Measurements from ENCODE around the gene ANKH.

Gene ANKH

GRCh38 chr5:14655146-14655741, 216.3 kb downstream of the ANKH start:
- DNase-seq: no peak
